ENCODE measurements around the gene TGFBR2.

TGFBR2 gene

GRCh38 chr3:30672959-30673358 lies 66.6 kb downstream of the TGFBR2 start:
- no peak for DNase-seq (ENCODE audit: low spot score)
- TF ChIP-seq CTCF (IDR thresholded peaks at IDR 0.05; ENCODE audit: extremely low read depth, missing control alignments): no peak

- DNase-seq (ENCODE audit: low spot score): no peak
- no peak for TF ChIP-seq CTCF (IDR thresholded peaks at IDR 0.05; ENCODE audit: extremely low read depth, missing control alignments)
These were observed 67.3 kb downstream of the TGFBR2 start for GRCh38 chr3:30673425-30674341.

GRCh38 chr3:30675006-30675405 lies 68.6 kb downstream of the TGFBR2 start:
- no peak for TF ChIP-seq CTCF (IDR thresholded peaks at IDR 0.05; ENCODE audit: extremely low read depth, missing control alignments)
- DNase-seq (ENCODE audit: low spot score): no peak

- no peak for TF ChIP-seq CTCF (IDR thresholded peaks at IDR 0.05; ENCODE audit: extremely low read depth, missing control alignments)
- DNase-seq (ENCODE audit: low spot score): no peak
These were observed 69.4 kb downstream of the TGFBR2 start for GRCh38 chr3:30675774-30676173.

GRCh38 chr3:30676424-30677346 lies 70.3 kb downstream of the TGFBR2 start:
- TF ChIP-seq CTCF (IDR thresholded peaks at IDR 0.05; ENCODE audit: extremely low read depth, missing control alignments): no peak

GRCh38 chr3:30677347-30677685 lies 70.9 kb downstream of the TGFBR2 start:
- no peak for TF ChIP-seq CTCF (IDR thresholded peaks at IDR 0.05; ENCODE audit: extremely low read depth, missing control alignments)
- no peak for DNase-seq (ENCODE audit: low spot score)

More at GRCh38 chr3:30676424-30677346, 70.3 kb downstream of the TGFBR2 start:
- no peak for DNase-seq (ENCODE audit: low spot score)

- TF ChIP-seq CTCF (IDR thresholded peaks at IDR 0.05; ENCODE audit: extremely low read depth, missing control alignments): no peak
- no peak for DNase-seq (ENCODE audit: low spot score)
These were observed 72.6 kb downstream of the TGFBR2 start for GRCh38 chr3:30679045-30679444.
